ENCODE results near the gene IGF2BP3.

The IGF2BP3 gene

GRCh38 chr7:23260371-23260770 lies 209.9 kb downstream of the IGF2BP3 start:
- H3K9me3 Mint-ChIP-seq, result no peaks in the 10 kb centered on the region
- H3K27me3 Mint-ChIP-seq, result peaks cover 10% of the 10 kb centered on the region
- H3K27ac Mint-ChIP-seq, result no peak overlapping the region
- H3K36me3 Mint-ChIP-seq (ENCODE audit: low read depth), result no peaks in the 10 kb centered on the region
- peaks cover 1% of the 10 kb centered on the region for H3K4me1 Mint-ChIP-seq (ENCODE audit: low read depth)
- no peak overlapping the region for H3K4me3 Mint-ChIP-seq
- no peak for DNase-seq
